Measurements from ENCODE around the gene MAGEF1.

The MAGEF1 gene

GRCh38 chr3:184663756-184664155, 48.1 kb downstream of the MAGEF1 start:
- no peak for DNase-seq

- no peak for DNase-seq
Measured at GRCh38 chr3:184663356-184663755, 48.5 kb downstream of the MAGEF1 start.

GRCh38 chr3:184662187-184662586, 49.7 kb downstream of the MAGEF1 start:
- DNase-seq = no peak

DNA sequence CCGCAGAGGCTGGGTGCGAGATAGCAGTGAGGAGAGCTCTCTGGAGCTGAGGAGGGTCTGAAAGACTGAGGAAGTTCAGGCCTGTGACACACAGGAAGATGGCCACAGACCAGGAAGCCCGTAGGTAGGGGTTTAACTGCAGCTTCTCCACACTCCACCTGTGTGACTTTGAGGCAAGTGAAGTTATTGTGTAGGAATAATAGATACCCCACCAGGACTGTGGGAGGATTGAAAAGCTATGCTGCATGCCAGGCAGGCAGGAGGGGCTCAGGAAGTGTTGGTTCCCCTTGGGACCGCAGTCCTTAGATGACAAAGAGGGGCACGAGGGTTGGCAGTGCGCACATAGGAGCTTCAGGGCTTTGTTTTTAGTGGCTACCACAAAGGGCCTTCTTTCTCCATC, 50.9 kb downstream of the MAGEF1 start:
- DNase-seq = no peak
